Subcutaneous adipose tissue (tissue), 4 donors: ENCODE data around the gene PRDM11. TPM values are rescaled to one million over a fixed set of nuclear protein-coding genes. Genes with fewer than 3 reads are reported as not detected.

ENCODE experiments used
- total RNA-seq, 4 donors: library from RNA; depleted of rRNA; stranded (reverse); fragments of >200 nt; gene quantifications; one replicate each; pipeline ENCODE4 v1.1.0, GENCODE V29; 2016
- TF ChIP-seq, protein P1 (sequence below): fragments of 450-650 bp; IDR thresholded peaks from one replicate; pipeline ENCODE4 v1.5.1; 2016; ENCODE audit warnings: low read depth, mild to moderate bottlenecking, control low read depth, antibody characterized with exemption, moderate library complexity

Gene PRDM11
- total RNA-seq, 4 donors from 2014 or later: 3.9 to 11.3 (median 6.4) TPM

- TF ChIP-seq, protein P1, sequence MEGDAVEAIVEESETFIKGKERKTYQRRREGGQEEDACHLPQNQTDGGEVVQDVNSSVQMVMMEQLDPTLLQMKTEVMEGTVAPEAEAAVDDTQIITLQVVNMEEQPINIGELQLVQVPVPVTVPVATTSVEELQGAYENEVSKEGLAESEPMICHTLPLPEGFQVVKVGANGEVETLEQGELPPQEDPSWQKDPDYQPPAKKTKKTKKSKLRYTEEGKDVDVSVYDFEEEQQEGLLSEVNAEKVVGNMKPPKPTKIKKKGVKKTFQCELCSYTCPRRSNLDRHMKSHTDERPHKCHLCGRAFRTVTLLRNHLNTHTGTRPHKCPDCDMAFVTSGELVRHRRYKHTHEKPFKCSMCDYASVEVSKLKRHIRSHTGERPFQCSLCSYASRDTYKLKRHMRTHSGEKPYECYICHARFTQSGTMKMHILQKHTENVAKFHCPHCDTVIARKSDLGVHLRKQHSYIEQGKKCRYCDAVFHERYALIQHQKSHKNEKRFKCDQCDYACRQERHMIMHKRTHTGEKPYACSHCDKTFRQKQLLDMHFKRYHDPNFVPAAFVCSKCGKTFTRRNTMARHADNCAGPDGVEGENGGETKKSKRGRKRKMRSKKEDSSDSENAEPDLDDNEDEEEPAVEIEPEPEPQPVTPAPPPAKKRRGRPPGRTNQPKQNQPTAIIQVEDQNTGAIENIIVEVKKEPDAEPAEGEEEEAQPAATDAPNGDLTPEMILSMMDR: no peak
These were observed 18.9 kb downstream of the PRDM11 start for GRCh38 chr11:45165386-45165785.

GRCh38 chr11:45165806-45166603 is 19.6 kb downstream of the PRDM11 start:
- TF ChIP-seq, protein P1: no peak

- TF ChIP-seq, protein P1: no peak
These were observed 20.1 kb downstream of the PRDM11 start for GRCh38 chr11:45166604-45166897.

GRCh38 chr11:45167283-45167682 is 20.8 kb downstream of the PRDM11 start:
- TF ChIP-seq, protein P1: no peak

GRCh38 chr11:45168366-45169130 is 22.1 kb downstream of the PRDM11 start:
- TF ChIP-seq, protein P1: no peak

- TF ChIP-seq, protein P1: no peak
These were observed 23.1 kb downstream of the PRDM11 start for GRCh38 chr11:45169310-45170072.

GRCh38 chr11:45170484-45170883 is 24.0 kb downstream of the PRDM11 start:
- TF ChIP-seq, protein P1: no peak
